Prostate gland (tissue), 2 donors: ENCODE data around the gene CDHR1.

Experiments
- CTCF ChIP-seq, 4 experiments: fragments of 200-600 bp in 2 of 4; fragments of 450-650 bp in 2 of 4; sonication (generic) in 2 of 4; IDR thresholded peaks; 1 replicate in 3 of 4; 2 replicates in 1 of 4; pipeline ENCODE4 v1.5.1; 2016 to 2019; ENCODE audit warnings: antibody characterized with exemption in 4 of 4, mild to moderate bottlenecking in 2 of 4, moderate library complexity in 2 of 4
- POLR2A ChIP-seq: fragments of 450-650 bp; IDR thresholded peaks from one replicate; pipeline ENCODE4 v1.6.1; 2016; ENCODE audit warnings: antibody characterized with exemption, mild to moderate bottlenecking
- POLR2AphosphoS5 ChIP-seq: sonication (generic); formaldehyde crosslinking; IDR thresholded peaks from one replicate; pipeline ENCODE4 v1.6.1; 2017; ENCODE audit warnings: antibody characterized with exemption

- TF ChIP-seq CTCF (IDR thresholded peaks at IDR 0.05) (no peak), POLR2A (no peak), POLR2AphosphoS5 (no peak)
Measured at GRCh38 chr10:84241185-84241790, 47.0 kb downstream of the CDHR1 start, which contains the start of gene LRIT1.
